GM12878 (cell line): ENCODE results near the gene KLK8. TPM values are rescaled to one million over a fixed set of nuclear protein-coding genes. Genes with fewer than 3 reads are reported as not detected.

Experiments
- ATAC-seq: fragments of 200-7000 bp; cut with Tn5 transposase; 3 replicates; pipeline ENCODE4 v1.9.1; 2020; ENCODE audit warnings: mild to moderate bottlenecking, moderate library complexity
- BruUV-seq: library from RNA; stranded (reverse); fragments of 400-500 nt; replicated peaks from 2 replicates; lab custom pipeline; 2021; lab: Mats Ljungman, UMichigan
- CTCF ChIA-PET: fragments of 300-600 bp; sonication (Branson Sonifier 250); formaldehyde crosslinking; extraction: SDS; loops from one replicate; lab custom pipeline; 2021; ENCODE audit warnings: inconsistent platforms; lab: Yijun Ruan, JAX
- POLR2A ChIA-PET: fragments of 350-600 bp; formaldehyde crosslinking; extraction: SDS; loops from one replicate; lab custom pipeline; 2021; ENCODE audit warnings: inconsistent platforms; lab: Charles Lee
- RAD21 ChIA-PET: fragments of 300-600 bp; sonication (Branson Sonifier 250); formaldehyde crosslinking; loops from one replicate; lab custom pipeline; 2023; ENCODE audit warnings: antibody characterized with exemption; ENCODE audit not compliant: unreplicated experiment; lab: Charles Lee
- SMC1A ChIA-PET: fragments of 300-600 bp; sonication (Branson Sonifier 250); formaldehyde crosslinking; loops from one replicate; lab custom pipeline; 2023; ENCODE audit not compliant: unreplicated experiment, uncharacterized antibody; lab: Charles Lee
- DNase-seq: peaks from one replicate; pipeline ENCODE4 v3.0.0-alpha.2; 2011; ENCODE audit warnings: low read depth, low spot score
- FAIRE-seq: peaks from 3 replicates; lab custom pipeline; 2011; peaks lifted over from hg19 to GRCh38; lab: Jason Lieb, UNC
- H2AFZ ChIP-seq: 2 replicates; pipeline ENCODE4 v1.6.0; 2011; ENCODE audit warnings: low read depth, low read length, control low read depth; ENCODE audit not compliant: control insufficient read depth
- H3K27ac ChIP-seq: 2 replicates; pipeline ENCODE4 v1.5.1; 2011; ENCODE audit warnings: control low read depth; ENCODE audit not compliant: control insufficient read depth, insufficient read depth
- H3K27me3 ChIP-seq, 2 experiments: replicated peaks in 1 of 2; 2 replicates each; pipeline versions ENCODE4 v1.6.0 to v1.6.1; 2011; ENCODE audit warnings: low read length in 1 of 2; ENCODE audit not compliant: control insufficient read depth in 2 of 2, insufficient read depth in 2 of 2
- H3K36me3 ChIP-seq, 2 experiments: 2 replicates each; pipeline ENCODE4 v1.5.1; 2011; ENCODE audit warnings: low read length in 1 of 2; ENCODE audit not compliant: control insufficient read depth in 2 of 2, insufficient read depth in 2 of 2
- H3K4me1 ChIP-seq: 2 replicates; pipeline ENCODE4 v1.6.1; 2011; ENCODE audit warnings: mild to moderate bottlenecking, low read length, moderate library complexity, mixed read lengths; ENCODE audit not compliant: control insufficient read depth, insufficient read depth
- H3K4me2 ChIP-seq: 2 replicates; pipeline ENCODE4 v1.6.0; 2011; ENCODE audit warnings: control low read depth; ENCODE audit not compliant: control insufficient read depth, insufficient read depth
- H3K4me3 ChIP-seq: fragments of 200-600 bp; sonication (generic); 2 replicates; pipeline ENCODE4 v1.5.1; 2016
- H3K79me2 ChIP-seq: 2 replicates; pipeline ENCODE4 v1.6.0; 2011; ENCODE audit warnings: low read length; ENCODE audit not compliant: control insufficient read depth, insufficient read depth
- H3K9ac ChIP-seq: 2 replicates; pipeline ENCODE4 v1.8.0; 2011; ENCODE audit warnings: low read length, control low read depth, mixed read lengths; ENCODE audit not compliant: control insufficient read depth, insufficient read depth
- H3K9me3 ChIP-seq: replicated peaks from 3 replicates; pipeline ENCODE4 v1.5.1; 2011; ENCODE audit warnings: mild to moderate bottlenecking, low read length; ENCODE audit not compliant: control insufficient read depth, insufficient read depth
- H4K20me1 ChIP-seq: 2 replicates; pipeline ENCODE4 v1.6.0; 2011; ENCODE audit not compliant: control insufficient read depth, insufficient read depth
- BACH1 ChIP-seq: fragments of 450-650 bp; IDR thresholded peaks from 2 replicates; pipeline ENCODE4 v1.6.1; 2017; ENCODE audit warnings: mild to moderate bottlenecking, borderline replicate concordance
- CREB1 ChIP-seq: IDR thresholded peaks from 2 replicates; pipeline ENCODE4 v1.6.1; 2012; ENCODE audit warnings: low read depth, mild to moderate bottlenecking, inconsistent platforms
- HCFC1 ChIP-seq: fragments of 150-350 bp; IDR thresholded peaks from 2 replicates; pipeline ENCODE4 v1.6.1; 2014; ENCODE audit warnings: low read length
- KLF5 ChIP-seq: fragments of 450-650 bp; IDR thresholded peaks from 2 replicates; pipeline ENCODE4 v1.6.1; 2014; ENCODE audit warnings: mild to moderate bottlenecking; ENCODE audit not compliant: partially characterized antibody
- LARP7 ChIP-seq: fragments of 450-650 bp; IDR thresholded peaks from 2 replicates; pipeline ENCODE4 v1.6.1; 2017; ENCODE audit warnings: mild to moderate bottlenecking
- MEF2A ChIP-seq: IDR thresholded peaks from 2 replicates; pipeline ENCODE4 v1.6.1; 2011; ENCODE audit warnings: low read depth, mild to moderate bottlenecking, low read length, moderate library complexity; ENCODE audit not compliant: insufficient read depth
- MTA2 ChIP-seq: fragments of 450-650 bp; IDR thresholded peaks from 2 replicates; pipeline ENCODE4 v1.6.1; 2016; ENCODE audit warnings: low read depth, mild to moderate bottlenecking, moderate library complexity
- MYB ChIP-seq: fragments of 150-350 bp; IDR thresholded peaks from 2 replicates; pipeline ENCODE4 v1.6.1; 2014; ENCODE audit warnings: mild to moderate bottlenecking, low read depth, low read length, borderline replicate concordance
- NFYA ChIP-seq: IDR thresholded peaks from 2 replicates; pipeline ENCODE4 v1.6.1; 2011; ENCODE audit warnings: low read depth, mild to moderate bottlenecking, low read length, improper control_type of control experiment, borderline replicate concordance
- POLR2AphosphoS2 ChIP-seq: IDR thresholded peaks from 2 replicates; pipeline ENCODE4 v1.6.1; 2011; ENCODE audit warnings: low read depth, mild to moderate bottlenecking, low read length, improper control_type of control experiment, moderate library complexity
- POU2F2 ChIP-seq: IDR thresholded peaks from 3 replicates; pipeline ENCODE4 v1.6.1; 2011; ENCODE audit warnings: low read depth, mild to moderate bottlenecking, low read length, borderline replicate concordance
- SMARCA5 ChIP-seq: fragments of 450-650 bp; IDR thresholded peaks from 2 replicates; pipeline ENCODE4 v1.6.1; 2017; ENCODE audit warnings: mild to moderate bottlenecking
- SMC3 ChIP-seq: IDR thresholded peaks from 2 replicates; pipeline ENCODE4 v1.6.1; 2011; ENCODE audit warnings: low read length, improper control_type of control experiment, borderline replicate concordance
- ZBED1 ChIP-seq: IDR thresholded peaks from 2 replicates; pipeline ENCODE4 v1.6.1; 2016; ENCODE audit warnings: borderline replicate concordance
- WGBS: methylation state at CpG from one replicate; pipeline ENCODE4 v1.1.6; 2016; ENCODE audit warnings: low lambda C conversion rate; ENCODE audit not compliant: insufficient replicate concordance, insufficient coverage; ENCODE audit errors: missing lambda C conversion rate; 5-methylcytosine and 5-hydroxymethylcytosine counted together
- in situ Hi-C: fragments of 300-500 bp; cut with MboI; formaldehyde crosslinking; loops from 9 replicates; pipeline ENCODE4 v1.14.3; 2018; ENCODE audit warnings: mixed read lengths
- intact Hi-C: fragments of 100-400 bp; cut with micrococcal nuclease; formaldehyde crosslinking; loops from one replicate; pipeline ENCODE4 v1.14.2; 2022; ENCODE audit not compliant: unreplicated experiment
- polyA plus RNA-seq, 11 experiments: library from polyadenylated mRNA; depleted of rRNA in 4 of 11; unstranded in 6 of 11; stranded (reverse) in 5 of 11; fragments of >200 nt; fragmentation: Nextera tagmentation in 4 of 11; fragmentation: Illumina TruSeq in 1 of 11; extraction: Ambion mirVana in 4 of 11; extraction: Trizol in 1 of 11; gene quantifications; 1 replicate in 1 of 11; 2 replicates in 10 of 11; pipeline versions ENCODE4 v1.2.1 to v1.2.3, GENCODE V29; 2011 to 2016; ENCODE audit warnings: inconsistent platforms in 2 of 11, missing spikeins in 2 of 11, low read depth in 1 of 11
- total RNA-seq, 4 experiments: library from RNA; depleted of rRNA in 3 of 4; stranded (reverse); fragments of >200 nt in 3 of 4; fragmentation: Illumina TruSeq in 1 of 4; extraction: Trizol in 1 of 4; gene quantifications; 2 replicates each; pipeline versions ENCODE4 v1.2.1 to v1.2.3, GENCODE V29; 2013 to 2021
- TF ChIP-seq, protein P1 (sequence below): IDR thresholded peaks from 2 replicates; pipeline ENCODE4 v1.6.1; 2011; ENCODE audit warnings: borderline replicate concordance, low read depth, mild to moderate bottlenecking, moderate library complexity, mixed read lengths, low read length; ENCODE audit not compliant: insufficient read depth; ENCODE audit errors: extremely low read length
- TF ChIP-seq, protein P2 (sequence below): fragments of 450-650 bp; IDR thresholded peaks from 2 replicates; pipeline ENCODE4 v1.6.1; 2017; ENCODE audit warnings: antibody characterized with exemption, mild to moderate bottlenecking, moderate library complexity
- TF ChIP-seq, protein P3 (sequence below): fragments of 450-650 bp; formaldehyde crosslinking; IDR thresholded peaks from 2 replicates; pipeline ENCODE4 v1.4.0; 2022; ENCODE audit warnings: mild to moderate bottlenecking, moderate library complexity
- TF ChIP-seq, protein P4 (sequence below): IDR thresholded peaks from 2 replicates; pipeline ENCODE4 v1.6.1; 2012; ENCODE audit warnings: low read length, inconsistent platforms

KLK8 gene
- total and polyA plus RNA-seq, 10 of the 15 experiments (the other 5 are each of a cell fraction or from before 2014, with no cell fraction given), result not detected

DNA sequence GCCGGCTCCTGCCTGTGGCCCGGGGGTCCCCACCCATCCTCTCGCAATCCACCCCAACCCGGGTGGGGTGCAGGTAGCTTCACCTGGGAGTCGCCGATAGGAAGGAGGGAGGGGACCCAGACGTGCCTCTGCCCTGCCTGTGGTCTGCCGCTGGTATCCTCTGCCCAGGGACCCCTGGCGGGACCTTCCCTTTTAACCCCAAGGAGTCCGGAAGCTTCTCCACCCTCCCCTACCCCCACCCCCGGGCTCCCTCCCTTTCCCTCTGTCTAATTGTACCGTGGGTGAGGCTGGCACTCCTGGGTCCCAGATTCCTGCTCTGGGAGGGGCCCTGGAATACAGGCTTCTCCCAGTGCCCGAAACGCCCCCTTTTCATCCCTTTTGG, 18.1 kb upstream of the KLK8 start, which contains the start of gene KLK10:
Gene KLK10, minus strand, starts transcription at position 166 of the 382 bp plus-strand sequence. CDS start 579 bp downstream, outside the sequence.
- intact Hi-C loops, result no loop called here
- CTCF ChIA-PET, result no interaction called here
- DNase-seq, result no peak
- H2AFZ ChIP-seq, result no peak within 1 kb of the TSS
- no TSS peak for BruUV-seq
- SMC1A ChIA-PET, result no interaction called here
- H3K4me3 ChIP-seq, result no peak within 1 kb of the TSS
- 10% methylated on average over 10 of the region's 14 CpGs for WGBS
- H3K27ac ChIP-seq, result no peak within 1 kb of the TSS
- no peak within 1 kb of the TSS for H3K4me2 ChIP-seq
- H3K4me1 ChIP-seq, result no peaks in the 10 kb centered on the region
- no peak for TF ChIP-seq MYB
- TF ChIP-seq NFYA, result no peak
- TF ChIP-seq POLR2AphosphoS2, result no peak
- no peak for TF ChIP-seq LARP7
- no peak for TF ChIP-seq KLF5
- TF ChIP-seq, protein P1, sequence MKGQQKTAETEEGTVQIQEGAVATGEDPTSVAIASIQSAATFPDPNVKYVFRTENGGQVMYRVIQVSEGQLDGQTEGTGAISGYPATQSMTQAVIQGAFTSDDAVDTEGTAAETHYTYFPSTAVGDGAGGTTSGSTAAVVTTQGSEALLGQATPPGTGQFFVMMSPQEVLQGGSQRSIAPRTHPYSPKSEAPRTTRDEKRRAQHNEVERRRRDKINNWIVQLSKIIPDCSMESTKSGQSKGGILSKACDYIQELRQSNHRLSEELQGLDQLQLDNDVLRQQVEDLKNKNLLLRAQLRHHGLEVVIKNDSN, result no peak
- TF ChIP-seq, protein P2, sequence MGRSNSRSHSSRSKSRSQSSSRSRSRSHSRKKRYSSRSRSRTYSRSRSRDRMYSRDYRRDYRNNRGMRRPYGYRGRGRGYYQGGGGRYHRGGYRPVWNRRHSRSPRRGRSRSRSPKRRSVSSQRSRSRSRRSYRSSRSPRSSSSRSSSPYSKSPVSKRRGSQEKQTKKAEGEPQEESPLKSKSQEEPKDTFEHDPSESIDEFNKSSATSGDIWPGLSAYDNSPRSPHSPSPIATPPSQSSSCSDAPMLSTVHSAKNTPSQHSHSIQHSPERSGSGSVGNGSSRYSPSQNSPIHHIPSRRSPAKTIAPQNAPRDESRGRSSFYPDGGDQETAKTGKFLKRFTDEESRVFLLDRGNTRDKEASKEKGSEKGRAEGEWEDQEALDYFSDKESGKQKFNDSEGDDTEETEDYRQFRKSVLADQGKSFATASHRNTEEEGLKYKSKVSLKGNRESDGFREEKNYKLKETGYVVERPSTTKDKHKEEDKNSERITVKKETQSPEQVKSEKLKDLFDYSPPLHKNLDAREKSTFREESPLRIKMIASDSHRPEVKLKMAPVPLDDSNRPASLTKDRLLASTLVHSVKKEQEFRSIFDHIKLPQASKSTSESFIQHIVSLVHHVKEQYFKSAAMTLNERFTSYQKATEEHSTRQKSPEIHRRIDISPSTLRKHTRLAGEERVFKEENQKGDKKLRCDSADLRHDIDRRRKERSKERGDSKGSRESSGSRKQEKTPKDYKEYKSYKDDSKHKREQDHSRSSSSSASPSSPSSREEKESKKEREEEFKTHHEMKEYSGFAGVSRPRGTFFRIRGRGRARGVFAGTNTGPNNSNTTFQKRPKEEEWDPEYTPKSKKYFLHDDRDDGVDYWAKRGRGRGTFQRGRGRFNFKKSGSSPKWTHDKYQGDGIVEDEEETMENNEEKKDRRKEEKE, result no peak
- TF ChIP-seq POU2F2, result no peak
- no peak for TF ChIP-seq SMC3
- no peak for TF ChIP-seq MEF2A
- TF ChIP-seq, protein P3, sequence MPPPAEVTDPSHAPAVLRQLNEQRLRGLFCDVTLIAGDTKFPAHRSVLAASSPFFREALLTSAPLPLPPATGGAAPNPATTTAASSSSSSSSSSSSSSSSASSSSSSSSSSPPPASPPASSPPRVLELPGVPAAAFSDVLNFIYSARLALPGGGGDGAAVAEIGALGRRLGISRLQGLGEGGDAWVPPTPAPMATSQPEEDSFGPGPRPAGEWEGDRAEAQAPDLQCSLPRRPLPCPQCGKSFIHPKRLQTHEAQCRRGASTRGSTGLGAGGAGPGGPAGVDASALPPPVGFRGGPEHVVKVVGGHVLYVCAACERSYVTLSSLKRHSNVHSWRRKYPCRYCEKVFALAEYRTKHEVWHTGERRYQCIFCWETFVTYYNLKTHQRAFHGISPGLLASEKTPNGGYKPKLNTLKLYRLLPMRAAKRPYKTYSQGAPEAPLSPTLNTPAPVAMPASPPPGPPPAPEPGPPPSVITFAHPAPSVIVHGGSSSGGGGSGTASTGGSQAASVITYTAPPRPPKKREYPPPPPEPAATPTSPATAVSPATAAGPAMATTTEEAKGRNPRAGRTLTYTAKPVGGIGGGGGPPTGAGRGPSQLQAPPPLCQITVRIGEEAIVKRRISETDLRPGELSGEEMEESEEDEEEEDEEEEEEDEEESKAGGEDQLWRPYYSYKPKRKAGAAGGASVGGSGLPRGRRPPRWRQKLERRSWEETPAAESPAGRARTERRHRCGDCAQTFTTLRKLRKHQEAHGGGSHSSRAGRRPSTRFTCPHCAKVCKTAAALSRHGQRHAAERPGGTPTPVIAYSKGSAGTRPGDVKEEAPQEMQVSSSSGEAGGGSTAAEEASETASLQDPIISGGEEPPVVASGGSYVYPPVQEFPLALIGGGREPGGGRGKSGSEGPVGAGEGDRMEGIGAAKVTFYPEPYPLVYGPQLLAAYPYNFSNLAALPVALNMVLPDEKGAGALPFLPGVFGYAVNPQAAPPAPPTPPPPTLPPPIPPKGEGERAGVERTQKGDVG (CRISPR knock-in tag), result no peak
- no peak for TF ChIP-seq MTA2
- TF ChIP-seq BACH1, result no peak
- TF ChIP-seq ZBED1, result no peak
- TF ChIP-seq, protein P4, sequence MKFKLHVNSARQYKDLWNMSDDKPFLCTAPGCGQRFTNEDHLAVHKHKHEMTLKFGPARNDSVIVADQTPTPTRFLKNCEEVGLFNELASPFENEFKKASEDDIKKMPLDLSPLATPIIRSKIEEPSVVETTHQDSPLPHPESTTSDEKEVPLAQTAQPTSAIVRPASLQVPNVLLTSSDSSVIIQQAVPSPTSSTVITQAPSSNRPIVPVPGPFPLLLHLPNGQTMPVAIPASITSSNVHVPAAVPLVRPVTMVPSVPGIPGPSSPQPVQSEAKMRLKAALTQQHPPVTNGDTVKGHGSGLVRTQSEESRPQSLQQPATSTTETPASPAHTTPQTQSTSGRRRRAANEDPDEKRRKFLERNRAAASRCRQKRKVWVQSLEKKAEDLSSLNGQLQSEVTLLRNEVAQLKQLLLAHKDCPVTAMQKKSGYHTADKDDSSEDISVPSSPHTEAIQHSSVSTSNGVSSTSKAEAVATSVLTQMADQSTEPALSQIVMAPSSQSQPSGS, result no peak
- no peak for TF ChIP-seq SMARCA5
- TF ChIP-seq HCFC1, result no peak
- TF ChIP-seq CREB1, result no peak
- TF ChIP-seq, all 136 proteins: peak for 0
- POLR2A ChIA-PET, result no interaction called here
- no peak for ATAC-seq
- in situ Hi-C loops, result no loop called here
- no peak for FAIRE-seq
- Histone ChIP-seq H3K9me3 (no peaks in the 10 kb centered on the region; the same call in 2 of the 3 replicates), H3K27me3 (no peaks in the 10 kb centered on the region; a peak in 3 of 4 replicates), H3K79me2 (no peaks in the 10 kb centered on the region), H3K9ac (no peak within 1 kb of the TSS), H4K20me1 (no peaks in the 10 kb centered on the region), H3K36me3 (no peaks in the 10 kb centered on the region)
- RAD21 ChIA-PET, result no interaction called here
